Measurements from ENCODE around the gene RASA4.
"Not testable (repeated sequence)": the region's sequence is repeated elsewhere in the genome, so short reads cannot be mapped to it uniquely, and the experiment has no call there.

RASA4 gene

DNA sequence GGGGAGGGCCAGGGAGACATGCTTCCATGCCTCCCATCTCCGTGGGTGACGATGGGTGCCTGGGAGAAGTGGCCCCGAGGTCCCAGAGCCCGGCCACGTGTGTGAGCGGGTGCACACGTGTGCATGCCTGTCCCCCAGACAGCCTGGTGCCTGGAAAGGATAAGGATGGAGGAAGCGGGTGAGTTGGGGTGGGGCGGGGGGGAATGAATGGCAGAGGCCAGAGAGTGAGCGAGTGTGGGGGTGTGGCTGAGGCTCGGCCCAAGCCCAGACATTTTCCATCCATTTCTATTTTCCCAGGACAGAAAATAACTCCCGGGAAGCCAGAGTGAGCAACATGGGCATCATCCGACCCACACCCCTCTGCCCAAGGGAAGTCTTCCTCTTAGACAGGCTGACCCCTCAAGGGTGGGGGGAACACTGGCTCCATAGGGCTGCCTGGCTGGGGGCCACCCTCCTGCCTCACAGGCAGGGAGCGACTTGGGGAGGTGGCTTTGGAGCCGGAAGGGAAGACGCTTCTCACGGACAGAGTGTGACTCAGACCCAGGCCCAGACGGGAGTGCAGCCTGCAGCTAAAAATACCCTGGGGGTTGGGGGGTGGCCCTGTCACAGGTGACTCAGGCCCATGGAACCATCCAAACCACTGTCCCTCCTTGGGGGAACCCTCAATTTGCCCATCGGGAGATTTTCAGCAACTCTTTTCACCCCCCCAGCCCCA lies 12.0 kb downstream of the RASA4 start:
- DNase-seq, result not testable (repeated sequence)

DNA sequence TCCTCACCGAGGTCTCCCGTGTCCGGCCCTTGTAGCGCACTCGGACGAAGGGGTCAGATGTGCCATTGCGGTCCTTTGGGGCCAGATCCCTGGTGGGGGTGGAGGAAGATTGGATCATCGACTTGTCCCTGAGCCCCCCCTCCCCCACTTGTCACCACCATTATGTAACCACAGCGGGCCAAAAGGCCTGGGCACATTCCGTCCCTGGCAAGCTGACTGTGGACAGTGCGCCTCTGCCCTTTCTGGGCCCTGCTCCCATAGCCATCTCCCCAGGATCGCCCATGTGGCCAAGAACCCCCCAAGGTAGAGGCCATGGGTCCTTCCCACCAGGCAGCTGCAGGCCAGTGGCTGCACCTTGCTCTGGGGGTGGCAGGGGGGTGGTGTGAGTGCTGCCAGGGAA lies 14.2 kb downstream of the RASA4 start:
- not testable (repeated sequence) for DNase-seq

DNA sequence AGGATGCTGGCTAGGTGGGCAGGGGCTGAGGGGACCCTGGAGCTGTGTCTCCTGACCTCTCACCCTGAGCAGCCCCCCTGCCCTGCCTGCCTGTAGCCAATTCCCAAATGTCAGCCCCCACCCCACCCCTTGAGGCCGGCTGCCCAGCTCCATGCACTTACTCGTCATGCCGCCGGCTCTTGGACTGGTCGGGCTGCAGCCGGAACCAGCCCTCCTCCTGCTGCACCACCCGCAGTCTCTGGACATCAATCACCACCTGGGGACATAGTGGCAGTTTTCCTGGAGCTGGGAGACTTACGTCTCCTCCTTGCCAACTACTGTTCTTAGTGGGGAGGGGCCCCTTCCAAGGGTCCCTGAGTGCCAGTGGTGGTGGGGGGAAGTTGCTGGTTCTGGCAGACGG lies 16.9 kb downstream of the RASA4 start:
- not testable (repeated sequence) for DNase-seq

DNA sequence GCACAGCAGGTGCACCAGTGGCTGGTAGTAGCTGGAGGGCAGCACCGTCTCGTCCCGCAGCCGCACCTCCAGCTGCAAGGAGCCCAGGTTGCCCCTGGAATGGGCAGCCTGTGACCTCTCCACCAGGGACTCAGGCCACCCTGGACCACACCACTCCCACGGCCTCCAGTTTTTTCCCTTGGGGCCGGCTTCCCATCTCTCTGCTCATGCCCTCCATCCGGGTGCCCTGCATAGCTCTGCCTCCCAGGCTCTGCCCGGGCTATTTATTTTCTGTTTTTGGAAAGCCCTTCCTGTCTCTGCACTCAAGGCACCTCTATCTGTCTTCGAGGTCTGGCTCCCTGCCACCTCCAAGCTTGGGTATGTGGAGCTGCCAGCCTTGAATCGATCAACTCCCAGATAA lies 20.5 kb downstream of the RASA4 start:
- not testable (repeated sequence) for DNase-seq

DNA sequence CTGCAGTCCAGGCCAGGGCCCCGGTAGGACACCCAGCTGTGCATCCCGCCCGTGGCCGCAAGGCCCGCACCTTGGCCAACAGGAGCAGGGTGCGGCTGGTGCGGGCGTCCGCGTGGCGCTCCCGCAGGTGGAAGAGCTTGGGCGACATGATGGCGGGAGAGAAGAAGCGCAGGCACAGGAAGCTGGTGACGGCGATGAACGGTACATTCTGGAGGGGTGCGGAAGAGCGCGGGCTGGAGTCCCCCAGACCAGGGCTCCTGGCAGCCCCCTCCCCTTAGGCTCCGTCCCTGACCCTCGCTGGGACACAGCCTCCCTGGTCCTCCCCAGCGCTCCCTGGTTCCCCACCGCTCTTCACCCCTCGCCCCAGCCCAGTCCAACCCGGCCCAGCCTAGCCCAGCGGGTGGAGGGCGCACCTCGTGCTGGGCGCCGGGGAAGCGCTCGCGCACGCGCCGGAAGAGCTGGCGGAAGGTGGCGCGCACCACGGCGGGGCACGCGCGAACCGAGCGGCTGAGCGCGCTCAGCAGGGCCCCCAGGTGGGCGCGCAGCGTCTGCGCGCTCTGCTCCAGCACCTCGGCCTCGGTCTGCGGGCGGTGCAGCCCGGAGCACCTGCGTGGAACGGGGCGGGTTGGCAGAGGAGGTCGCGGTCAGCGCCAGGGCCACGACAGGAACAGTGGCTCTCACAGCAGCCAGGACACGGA lies 22.8 kb downstream of the RASA4 start:
- not testable (repeated sequence) for DNase-seq

DNA sequence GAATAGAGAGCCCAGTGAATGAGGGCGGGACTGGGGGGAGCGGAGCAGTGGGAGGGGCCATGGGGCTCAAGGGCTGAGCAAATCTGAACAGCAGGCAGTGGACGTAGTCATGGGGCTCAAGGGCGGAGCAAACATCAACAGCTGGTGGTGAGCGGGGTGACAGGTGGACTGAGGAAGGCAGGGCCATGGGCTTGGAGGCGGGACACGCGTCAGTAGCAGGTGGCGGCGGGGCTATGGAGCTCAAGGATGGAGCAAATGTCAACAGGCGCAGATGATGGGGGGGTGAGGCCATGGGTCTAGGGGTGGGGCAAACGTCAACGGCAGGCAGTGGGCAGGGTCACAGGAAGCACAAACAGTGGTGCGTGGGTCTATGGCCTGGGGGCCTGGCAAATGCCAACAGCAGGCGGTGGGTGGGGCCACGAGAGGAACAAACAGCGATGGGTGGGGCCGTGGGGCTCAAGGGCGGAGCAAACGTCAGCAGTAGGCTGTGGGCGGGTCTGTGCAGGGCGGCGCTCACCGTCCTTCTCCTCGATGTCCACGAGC lies 24.0 kb downstream of the RASA4 start:
- DNase-seq, result not testable (repeated sequence)

DNA sequence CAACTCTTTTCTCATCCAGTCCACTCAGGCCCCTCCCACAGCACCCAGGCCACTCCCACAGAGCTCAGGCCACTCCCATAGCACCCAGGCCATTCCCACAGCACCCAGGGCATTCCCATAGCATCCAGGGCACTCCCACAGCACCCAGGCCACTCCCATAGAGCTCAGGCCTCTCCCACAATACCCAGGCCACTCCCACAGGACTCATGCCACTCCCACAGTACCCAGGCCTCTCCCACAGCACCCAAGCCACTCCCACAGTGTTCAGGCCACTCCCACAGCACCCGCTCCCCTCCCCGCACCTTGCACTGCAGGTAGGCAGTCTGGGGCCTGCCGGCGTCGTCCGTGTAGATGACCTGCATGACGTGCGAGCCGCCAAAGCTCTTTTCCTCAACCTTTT lies 26.7 kb downstream of the RASA4 start:
- DNase-seq, result not testable (repeated sequence)

DNA sequence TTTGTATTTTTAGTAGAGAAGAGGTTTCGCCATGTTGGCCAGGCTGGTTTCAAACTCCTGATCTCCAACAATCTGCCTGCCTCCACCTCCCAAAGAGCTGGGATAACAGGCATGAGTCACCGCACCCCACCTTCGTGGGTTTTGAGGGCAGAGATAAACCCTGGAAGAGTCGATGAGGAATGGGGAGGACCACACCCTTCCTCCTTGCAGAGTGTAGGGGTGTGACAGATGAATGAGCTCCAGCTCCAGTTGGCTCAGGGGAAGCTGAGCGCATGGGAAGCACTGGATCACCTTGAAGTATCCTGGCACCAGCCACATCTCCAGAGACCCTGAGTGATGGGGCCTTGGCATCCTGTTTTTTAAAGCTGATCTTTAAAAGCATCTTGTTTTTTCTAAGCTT lies 33.1 kb downstream of the RASA4 start:
- not testable (repeated sequence) for DNase-seq

DNA sequence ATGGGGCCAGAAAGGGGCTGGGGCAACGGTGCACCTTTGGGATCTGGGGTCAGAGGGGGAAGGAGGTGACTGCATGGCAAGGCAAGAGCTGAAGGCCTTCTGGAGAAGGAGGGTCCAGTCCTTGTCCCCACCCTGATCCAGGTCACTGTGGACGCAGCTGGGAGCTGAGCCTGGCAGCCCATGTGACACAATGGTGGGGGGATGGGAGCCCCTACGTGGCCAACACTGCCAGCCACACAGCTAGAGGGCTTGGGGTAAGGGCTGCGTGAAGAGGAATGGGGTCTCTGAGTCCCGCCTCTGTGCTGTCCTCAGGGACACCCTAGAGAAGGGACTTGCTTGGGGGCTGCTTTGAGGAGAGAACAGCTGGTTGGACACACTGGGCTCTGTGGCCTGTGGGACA lies 34.8 kb downstream of the RASA4 start:
- DNase-seq, result not testable (repeated sequence)

DNA sequence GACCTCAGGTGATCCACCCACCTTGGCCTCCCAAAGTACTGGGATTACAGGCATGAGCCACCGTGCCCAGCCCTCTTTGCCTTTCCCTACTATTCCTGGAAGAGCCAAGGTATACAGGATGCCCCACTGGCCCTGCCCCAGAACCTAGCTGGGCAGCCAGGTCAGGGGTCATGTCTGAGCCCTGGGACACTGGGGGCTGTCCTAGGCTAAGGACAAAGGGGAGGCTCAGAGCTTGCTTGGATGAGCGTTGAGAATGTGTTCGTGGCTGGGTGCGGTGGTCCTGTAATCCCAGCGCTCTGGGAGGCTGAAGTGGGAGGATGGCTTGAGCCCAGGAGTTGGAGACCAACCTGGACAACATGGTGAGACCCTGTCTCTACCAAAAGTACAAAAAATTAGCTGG lies 38.1 kb downstream of the RASA4 start:
- not testable (repeated sequence) for DNase-seq

DNA sequence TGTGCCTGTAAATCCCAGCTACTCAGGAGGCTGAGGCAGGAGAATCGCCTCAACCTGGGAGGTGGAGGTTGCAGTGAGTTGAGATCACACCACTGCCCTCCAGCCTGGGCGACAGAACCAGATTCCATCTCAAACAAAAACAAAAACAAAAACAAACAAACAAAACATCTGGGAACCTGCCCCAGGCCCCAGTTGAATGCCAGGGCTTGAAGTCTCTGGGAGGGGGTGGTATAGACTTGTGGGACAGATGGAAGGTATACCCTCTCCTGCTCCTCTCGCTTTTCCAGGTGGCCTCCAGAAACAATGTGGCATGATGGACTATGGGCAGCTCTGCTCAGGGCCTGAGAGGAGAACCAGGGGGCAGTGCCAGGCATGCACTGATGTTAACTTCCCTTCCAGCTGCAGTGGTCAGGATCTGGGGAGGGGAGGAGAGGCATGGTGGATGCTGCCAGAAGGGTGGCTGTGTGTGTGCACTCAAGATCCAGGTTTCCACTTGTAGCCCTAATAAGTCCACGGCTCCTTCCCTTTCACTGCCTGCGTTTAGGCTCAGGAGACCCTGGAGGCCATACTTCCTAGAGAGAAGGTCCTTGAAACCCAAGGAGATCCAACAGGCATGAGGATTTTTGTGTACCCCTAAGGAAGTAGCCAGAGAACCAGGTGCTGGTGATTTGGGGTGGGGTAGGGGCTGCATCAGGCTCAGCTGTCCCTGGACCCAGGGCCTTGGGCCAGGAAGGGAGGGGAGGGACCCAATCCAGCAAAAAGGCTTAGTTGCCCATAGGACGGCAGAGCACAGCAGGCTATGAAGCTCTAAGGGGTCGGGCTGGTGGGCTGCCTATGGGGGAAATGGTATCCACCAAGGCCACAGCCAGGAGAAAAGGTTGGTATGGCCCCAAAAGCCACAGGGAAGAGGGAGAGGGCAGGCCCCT lies 39.0 kb downstream of the RASA4 start:
- not testable (repeated sequence) for DNase-seq

DNA sequence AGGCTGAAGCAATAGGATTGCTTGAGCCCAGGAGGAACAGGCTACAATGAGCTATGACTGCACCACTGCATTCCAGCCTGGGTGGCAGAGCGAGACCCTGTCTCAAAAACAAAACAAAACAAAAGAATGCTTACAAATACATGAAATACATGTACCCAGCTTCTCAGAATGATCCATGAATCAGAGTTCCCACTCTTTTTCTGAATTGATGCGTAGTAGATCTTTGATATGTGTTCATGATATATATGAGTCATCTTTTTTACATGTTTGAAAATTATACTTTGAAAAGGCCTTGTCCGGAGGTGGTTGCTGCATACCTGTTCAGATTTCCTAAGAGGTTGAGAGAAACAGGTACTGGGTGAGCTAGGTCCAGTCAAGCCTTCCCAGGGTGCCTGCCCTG lies 40.2 kb downstream of the RASA4 start:
- DNase-seq, result not testable (repeated sequence)

DNA sequence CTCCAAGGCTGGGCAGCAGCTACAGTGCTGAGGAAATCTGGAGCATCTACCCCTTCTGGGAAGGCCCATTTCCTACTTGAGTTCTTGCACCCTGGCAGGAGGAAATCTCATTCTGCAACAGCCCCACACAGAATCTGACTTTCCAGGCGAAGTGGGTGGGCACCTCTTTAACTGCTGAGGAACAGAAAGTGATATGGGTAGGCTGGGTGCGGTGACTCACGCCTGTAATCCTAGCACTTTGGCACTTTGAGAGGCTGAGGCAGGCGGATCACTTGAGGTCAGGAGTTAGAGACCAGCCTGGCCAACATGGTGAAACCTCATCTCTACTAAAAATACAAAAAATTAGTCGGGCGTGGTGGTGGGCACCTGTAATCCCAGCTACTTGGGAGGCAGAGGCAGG lies 41.9 kb downstream of the RASA4 start:
- DNase-seq, result not testable (repeated sequence)

DNA sequence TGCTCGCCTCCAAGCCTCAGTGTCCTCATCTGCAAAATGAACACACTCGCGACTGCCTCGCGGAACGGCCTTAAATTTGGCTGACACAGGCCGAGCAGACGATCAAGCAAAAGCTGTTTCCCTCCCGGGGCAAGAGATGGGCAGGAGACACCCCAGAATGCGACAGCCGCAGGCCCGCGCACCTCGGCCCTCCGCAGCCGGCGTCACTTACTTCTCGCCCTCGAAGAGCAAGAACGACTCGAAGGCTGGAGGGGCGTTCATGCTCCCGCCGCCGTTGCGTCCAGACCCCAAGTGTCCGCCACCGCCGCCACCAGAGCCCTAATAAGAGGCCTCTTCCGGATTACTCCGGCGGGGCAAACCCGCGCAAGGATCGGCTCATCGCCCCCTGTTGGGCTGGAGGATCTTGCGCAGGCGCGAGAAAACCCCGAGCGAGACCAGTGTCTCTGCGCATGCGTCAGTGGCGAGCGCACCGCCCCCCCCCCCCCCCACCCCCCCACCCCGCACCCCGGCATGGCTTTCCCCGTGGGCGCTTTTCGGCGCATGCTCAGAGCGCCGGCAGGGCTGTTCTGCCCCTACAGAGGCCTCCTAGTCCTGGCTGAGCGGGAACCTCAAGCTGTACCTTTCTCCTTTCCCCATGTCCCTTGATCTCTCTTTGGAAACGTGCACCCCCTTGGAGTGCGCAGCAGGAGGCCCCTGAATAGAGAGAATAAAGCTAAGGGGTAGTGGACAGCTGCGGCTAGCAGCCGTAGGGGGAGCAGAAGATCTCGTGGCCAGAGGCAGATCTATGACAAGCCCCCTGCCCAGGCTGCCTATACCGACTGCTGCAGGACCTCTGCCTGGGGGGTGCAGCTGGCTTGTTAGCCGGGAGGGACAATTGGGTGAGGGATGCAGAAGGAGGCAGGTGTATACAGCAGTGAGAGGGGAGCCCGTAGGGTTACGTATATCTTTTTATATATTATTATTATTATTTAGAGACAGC lies 44.0 kb downstream of the RASA4 start, which contains the start of gene POLR2J3:
Gene POLR2J3, minus strand, starts transcription at position 323 of the 979 bp plus-strand sequence. Its CDS starts 62 bp downstream, at position 261.
- not testable (repeated sequence) for DNase-seq

DNA sequence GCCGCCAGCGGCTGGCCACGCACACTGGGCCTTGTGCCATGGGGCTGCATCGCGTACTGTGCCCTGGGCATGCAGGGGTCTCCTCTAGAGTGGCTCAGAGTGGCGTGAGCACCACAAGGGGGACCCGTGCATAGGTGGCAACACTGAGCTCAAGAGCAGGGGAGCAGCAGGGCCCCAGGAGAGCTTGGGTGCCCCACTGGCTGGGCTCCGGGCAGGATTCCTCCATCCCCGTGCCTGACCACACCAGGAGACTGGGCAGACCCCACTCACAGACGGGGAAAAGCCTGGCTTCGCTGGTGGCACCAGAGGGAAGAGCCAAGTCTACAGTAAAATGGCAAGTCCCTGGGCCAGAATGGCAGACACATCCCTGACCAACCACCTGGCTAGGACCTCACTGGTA lies 47.9 kb downstream of the RASA4 start:
- not testable (repeated sequence) for DNase-seq

DNA sequence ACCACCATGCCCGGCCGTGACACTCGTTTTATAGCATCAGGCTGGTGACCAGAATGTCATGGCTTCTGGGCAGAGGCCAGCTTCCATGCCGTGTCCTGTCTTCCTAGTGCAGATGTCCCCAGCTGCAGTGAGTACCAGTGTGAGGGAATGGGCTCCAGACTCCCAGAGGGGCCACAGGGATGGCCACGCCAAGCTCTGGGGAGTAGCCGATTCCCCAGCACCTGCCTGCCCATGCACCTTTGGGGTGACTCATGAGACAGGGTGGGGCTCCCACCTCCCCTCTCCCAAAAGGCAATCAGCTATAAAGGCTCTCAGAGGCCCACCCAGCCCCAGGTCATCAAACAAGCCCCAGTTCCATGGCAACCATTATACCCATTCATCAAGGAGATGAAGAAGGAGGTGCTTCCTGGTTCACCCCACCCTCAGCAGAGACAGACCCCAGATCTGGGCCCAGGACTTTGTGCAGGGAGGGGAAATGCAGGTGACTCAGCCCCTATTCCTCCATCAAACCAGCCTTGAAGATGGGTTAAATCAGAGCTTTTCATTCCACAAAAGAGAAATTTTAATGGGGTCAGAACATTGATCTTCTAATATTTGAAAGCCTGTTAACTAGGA lies 65.6 kb downstream of the RASA4 start, which contains the start of gene SPDYE2:
Gene SPDYE2, plus strand, starts transcription at position 419 of the 615 bp plus-strand sequence. CDS start 2,030 bp downstream, outside the sequence.
- DNase-seq, result not testable (repeated sequence)

DNA sequence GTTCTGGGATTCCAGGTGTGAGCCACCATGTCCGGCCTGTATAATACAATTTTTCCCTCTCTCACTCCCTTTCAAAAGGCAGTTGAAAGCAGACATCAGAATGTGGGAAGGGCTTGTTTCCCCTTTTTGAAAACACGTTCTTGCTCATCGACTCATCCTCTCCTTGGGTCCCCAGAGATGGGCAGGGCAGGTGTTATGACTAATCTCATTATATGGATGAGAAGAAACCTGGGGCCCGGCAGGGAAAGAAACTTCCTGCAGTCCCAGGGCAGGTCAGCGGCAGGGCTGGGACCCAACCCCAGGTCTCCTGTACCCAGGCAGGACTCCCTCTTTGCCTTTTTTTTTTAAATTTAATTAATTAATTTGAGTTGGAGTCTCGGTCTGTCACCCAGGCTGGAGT lies 70.2 kb downstream of the RASA4 start:
- DNase-seq, result not testable (repeated sequence)

DNA sequence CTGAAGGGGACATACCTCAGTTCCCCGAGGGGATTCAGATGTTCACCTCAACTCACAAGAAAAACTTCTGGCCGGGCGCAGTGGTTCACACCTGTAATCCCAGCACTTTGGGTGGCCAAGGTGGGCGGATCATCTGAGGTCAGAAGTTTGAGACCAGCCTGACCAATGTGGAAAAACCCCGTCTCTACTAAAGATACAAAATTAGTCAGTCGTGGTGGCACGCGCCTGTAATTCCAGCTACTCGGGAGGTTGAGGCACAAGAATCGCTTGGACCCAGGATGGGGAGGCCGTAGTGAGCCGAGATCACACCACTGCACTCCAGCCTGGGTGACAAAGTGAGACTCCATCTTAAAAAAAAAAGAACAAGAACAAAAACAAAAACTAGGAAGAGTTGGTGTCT lies 71.3 kb downstream of the RASA4 start:
- not testable (repeated sequence) for DNase-seq

DNA sequence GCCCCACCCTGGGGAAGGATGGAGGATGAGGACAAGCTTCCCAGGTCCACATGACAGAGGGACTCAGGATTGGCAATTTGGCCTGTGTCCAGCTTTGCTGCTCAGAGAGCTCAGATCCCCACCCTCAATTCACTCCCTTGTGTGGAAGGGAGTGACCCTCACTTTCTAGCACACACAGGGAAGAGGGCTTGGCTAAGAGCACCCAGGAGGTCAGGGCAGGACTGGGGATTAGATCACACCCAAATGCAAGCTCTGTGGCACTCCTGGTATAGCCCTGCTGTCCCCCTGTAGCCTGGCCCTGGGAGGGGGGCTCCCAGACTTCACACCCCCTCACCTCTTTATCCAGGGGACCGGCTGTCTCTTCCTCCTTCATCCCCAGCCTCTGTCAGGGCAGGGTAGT lies 72.2 kb downstream of the RASA4 start:
- DNase-seq, result not testable (repeated sequence)

DNA sequence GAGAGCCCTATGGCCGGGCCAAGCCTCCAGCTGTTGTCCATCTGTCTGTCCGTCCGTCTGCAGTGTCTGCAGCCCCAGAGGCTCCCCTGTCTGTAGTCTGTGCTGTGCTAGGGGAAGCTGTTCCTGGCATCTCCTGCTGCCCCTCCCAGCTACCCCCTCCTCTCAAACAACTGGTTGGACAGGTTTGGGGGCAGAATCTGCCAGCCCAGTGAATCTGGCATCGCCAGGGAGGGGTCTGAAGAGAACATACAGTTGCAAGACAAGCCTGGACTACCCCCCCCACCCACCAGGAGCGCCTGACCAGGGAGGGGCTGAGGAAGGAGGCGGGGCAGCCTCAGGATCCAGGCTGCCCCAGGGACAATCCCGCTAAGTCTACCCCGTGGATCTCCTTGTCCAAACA lies 73.0 kb downstream of the RASA4 start, which contains the start of gene UPK3BL2:
Gene UPK3BL2, minus strand, starts transcription at position 101 of the 400 bp plus-strand sequence. Its CDS starts 60 bp downstream, at position 41.
- DNase-seq, result not testable (repeated sequence)

DNA sequence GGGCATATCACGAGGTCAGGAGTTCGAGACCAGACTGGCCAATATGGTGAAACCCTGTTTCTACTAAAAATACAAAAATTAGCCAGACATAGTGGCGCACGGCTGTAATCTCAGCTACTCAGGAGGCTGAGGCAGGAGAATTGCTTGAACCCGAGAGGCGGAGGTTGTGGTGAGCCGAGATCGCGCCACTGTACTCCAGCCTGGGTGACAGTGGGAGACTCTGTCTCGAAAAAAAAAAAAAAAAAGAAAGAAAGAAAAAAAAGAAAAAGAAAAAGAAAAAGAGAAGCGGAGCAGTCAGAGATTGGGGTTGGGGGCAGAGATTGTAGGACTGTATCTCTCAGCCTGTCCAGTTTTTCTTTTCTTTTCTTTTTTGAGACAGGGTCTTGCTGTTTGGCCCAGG lies 73.8 kb downstream of the RASA4 start:
- DNase-seq, result not testable (repeated sequence)

Data from NCI-H187 (cell line).